HS-27A (cell line): ENCODE data around the gene C11orf71.

ENCODE experiments used
- DNase-seq: peaks from one replicate; pipeline ENCODE4 v3.0.0-alpha.2; 2012; ENCODE audit warnings: low read depth, missing footprints

The C11orf71 gene, protein sequence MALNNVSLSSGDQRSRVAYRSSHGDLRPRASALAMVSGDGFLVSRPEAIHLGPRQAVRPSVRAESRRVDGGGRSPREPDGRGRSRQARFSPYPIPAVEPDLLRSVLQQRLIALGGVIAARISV

GRCh38 chr11:114400216-114400914 is at the start of gene C11orf71, which contains the start of gene RBM7:
TSS of gene C11orf71 (minus strand) at chr11:114400511. CDS start at chr11:114400331, 180 bp downstream.
TSS of gene RBM7 (plus strand) at chr11:114400666. CDS start at chr11:114400672, 6 bp downstream.
- DNase-seq, result peak; percentile 91

GRCh38 chr11:114449845-114450244 is 49.5 kb upstream of the C11orf71 start:
- no peak for DNase-seq

DNA sequence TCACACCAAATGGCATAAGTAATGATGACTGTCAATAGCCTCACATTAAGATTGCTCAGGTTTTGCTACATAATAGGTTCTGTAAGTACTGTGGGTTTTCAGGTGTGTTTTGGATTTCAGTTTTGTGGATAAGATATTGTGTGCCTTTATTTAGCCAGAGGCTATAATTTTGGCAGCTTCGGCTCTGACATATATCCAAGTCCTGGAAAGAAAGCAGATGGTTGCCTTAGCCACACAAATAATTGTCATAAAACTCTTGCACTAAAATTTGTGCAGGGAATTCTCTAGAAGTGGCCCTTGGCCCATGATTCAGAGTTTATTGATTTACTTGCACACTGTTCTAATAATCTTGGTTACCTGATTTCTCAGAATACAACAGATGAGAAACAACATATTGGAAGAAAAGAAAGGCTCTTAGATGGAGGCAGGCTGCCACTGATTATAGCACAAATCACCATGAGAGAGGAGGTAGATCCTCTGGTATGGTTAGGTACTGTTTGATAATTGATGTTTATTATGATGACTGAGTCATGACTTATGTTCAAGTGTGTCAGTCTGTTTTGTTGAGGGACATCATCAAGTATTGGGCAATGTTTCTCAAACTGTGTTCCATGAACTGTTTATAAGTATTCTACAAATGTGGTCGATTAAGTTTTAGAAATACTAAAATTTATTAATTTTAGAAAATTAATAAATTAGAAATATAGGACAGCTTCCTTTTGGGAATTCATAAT is 48.6 kb upstream of the C11orf71 start:
- no peak for DNase-seq

GRCh38 chr11:114447892-114448291 is 47.6 kb upstream of the C11orf71 start:
- no peak for DNase-seq

- DNase-seq, result no peak
These were observed 47.1 kb upstream of the C11orf71 start for GRCh38 chr11:114447444-114447843.

DNA sequence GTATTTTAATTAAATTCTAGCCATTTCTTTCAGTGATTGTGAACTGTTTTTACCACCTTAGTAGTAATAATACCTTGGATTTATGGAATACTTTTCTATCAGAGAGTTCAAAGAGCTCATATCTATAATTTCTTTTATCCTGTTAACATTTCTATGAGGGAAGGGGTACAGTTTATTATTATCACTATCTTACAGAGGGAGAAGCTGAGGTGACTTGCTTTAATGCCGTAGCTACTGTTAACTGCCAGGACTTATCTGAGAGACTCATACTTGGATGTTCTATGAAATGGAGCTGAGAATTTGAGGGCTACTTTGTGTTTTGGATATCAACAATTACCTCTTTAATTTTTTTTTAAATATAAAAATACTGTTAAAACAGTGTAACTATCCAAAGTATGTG is 42.2 kb upstream of the C11orf71 start:
- DNase-seq, result no peak

- no peak for DNase-seq
These were observed 41.6 kb upstream of the C11orf71 start for GRCh38 chr11:114441921-114442320.

GRCh38 chr11:114440971-114441763 is 40.9 kb upstream of the C11orf71 start:
- no peak for DNase-seq

DNA sequence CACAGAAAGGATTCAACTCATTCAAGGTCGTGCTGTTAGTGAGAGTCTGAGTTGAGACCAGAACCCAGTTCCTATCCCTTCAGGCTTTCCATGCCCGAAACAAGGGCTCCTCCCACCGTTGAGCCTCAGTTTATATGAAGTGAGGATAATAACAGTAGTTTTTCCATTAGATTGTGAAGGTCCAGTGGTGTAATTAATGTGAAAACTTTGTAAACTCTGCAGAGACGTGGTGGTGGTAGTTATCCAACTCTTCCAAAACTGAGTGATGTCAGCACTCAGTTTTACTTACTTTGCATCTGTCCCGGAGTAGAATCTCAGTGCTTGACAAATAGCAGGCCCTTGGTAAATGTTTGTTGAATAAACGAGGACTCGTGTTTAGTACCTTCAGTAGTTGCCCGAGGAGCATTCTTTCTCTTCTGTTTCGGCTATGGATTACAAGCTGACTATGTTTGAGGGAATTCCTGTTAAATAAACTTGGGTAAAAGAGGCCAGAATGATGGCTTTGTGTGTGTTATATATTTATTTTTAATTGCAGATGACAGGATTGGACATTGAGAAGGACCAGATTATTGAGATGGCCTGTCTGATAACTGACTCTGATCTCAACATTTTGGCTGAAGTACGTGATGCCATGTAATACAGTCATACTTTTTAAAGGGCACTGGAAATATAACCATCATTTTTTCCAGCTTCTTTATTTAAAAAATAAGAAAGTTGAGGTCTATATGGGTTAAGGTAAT is 40.0 kb upstream of the C11orf71 start:
- no peak for DNase-seq

- peak; percentile 58 for DNase-seq
These were observed 39.2 kb upstream of the C11orf71 start, which contains the start of gene REXO2 for GRCh38 chr11:114439229-114440120. TSS of gene REXO2 (plus strand) at chr11:114439467. CDS start at chr11:114439529, 62 bp downstream.

DNA sequence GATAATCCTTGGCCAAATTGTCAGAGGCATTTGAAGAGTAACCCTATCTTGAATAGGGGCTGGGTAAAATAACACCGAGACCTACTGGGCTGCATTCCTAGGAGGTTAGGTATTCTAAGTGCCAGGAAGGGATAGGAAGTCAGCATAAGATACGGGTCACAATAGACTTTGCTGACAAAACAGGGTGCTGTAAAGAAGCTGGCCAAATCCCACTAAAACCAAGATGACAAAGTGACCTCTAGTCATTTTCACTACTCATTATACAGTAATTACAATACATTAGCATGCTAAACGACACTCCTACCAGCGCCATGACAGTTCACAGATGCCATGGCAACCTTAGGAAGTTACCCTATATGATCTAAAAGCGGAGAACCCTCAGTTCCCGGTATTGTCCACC is 38.0 kb upstream of the C11orf71 start:
- DNase-seq, result no peak

DNA sequence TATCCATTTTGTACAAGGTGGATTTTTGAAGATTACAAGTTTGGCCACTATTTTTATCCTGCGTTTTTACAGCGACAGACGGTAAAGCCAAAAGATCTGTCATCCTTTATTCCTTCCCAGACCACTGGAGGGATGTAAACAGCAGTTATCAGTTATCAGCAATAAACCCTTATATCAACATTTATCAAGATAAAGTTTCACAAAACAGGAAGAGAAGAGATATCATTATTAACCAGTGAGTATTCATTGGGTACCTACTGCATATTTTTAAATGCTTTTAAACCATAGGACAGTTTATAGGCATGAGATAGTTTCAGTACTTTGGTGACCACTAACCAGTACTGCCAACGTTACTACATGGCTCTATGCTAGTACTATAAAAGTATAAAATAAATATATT is 33.1 kb upstream of the C11orf71 start:
- DNase-seq, result no peak

GRCh38 chr11:114432893-114433292 is 32.6 kb upstream of the C11orf71 start:
- no peak for DNase-seq

GRCh38 chr11:114430290-114430689 is 30.0 kb upstream of the C11orf71 start:
- DNase-seq, result no peak

- no peak for DNase-seq
These were observed 26.0 kb upstream of the C11orf71 start for GRCh38 chr11:114426280-114426679.

DNA sequence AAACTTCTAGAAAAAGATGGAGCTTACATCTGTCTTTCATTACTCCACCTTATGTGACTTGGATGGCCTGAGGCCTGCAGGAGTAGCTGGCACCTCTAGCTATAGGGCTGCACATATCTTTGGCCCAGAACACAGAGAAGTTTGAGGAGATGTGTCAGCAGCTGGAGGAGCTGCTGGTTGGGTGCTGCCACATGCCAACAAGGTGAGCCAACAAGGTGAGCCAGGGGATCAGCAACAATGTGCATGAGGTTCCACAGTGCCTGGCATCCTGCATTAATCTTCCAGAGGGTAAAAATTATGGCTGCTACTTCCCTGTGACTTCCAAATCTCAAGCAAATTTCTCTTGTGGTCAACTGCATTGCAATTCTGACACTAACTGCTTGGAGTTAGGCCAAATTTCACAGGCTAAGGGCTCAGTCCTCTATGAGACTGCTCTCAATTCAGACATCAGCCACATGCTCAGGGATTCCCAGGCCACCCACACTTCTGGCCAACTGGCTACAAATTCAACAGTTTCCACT is 16.2 kb upstream of the C11orf71 start:
- no peak for DNase-seq

GRCh38 chr11:114413958-114414357 is 13.6 kb upstream of the C11orf71 start:
- DNase-seq, result no peak

- DNase-seq, result no peak
These were observed 12.6 kb upstream of the C11orf71 start for GRCh38 chr11:114412946-114413345.

- no peak for DNase-seq
These were observed 1.0 kb upstream of the C11orf71 start for GRCh38 chr11:114401311-114401710.

DNA sequence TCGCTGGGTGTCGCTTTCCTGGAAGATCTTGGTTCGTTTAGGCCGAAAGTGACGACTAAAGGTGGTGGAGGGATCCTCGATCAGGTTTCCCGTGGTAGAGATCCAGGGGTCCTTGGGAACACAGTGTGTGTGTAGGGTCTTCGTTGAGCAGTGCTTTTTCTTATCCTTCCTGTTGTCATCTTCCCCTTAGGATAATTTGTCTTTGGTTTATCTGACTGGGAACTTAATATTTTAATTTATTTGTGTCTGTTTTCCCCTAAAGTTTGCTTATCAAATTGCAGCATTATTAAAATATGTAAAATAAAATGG is 558 bp upstream of the C11orf71 start:
- no peak for DNase-seq
